Measurements from ENCODE around the gene ADH7. TPM values are rescaled to one million over a fixed set of nuclear protein-coding genes. Genes with fewer than 3 reads are reported as not detected.

Gene ADH7
- total RNA-seq, 1 experiment from 2014 or later = not detected

DNA sequence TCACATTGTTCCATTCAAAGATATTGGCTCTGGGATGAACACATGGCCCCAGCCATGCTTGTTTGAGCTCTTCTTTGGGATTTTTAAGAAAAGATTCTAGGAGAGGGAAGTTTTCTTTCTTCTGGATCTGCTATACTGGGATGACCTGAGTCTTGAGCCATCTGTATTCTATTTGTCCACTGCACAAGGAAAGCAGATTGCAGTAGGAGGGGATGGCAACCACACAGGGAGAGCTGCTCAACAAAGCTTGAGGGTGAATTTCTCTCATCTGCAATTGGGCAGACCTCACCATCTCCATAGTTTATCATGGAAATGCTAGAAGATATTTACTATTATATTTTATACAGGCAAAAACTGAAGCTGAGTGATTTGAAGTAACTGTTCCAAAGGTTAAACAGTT is 34.3 kb downstream of the ADH7 start:
- Histone ChIP-seq H3K9me2 (ENCODE audit: insufficient read depth) (no peaks in the 10 kb centered on the region), H3K4me2 (ENCODE audit: low read length) (no peak overlapping the region), H2AFZ (ENCODE audit: low read depth, low read length, poor library complexity, severe bottlenecking) (no peak overlapping the region), H3K4me3 (replicated peaks in 1 of 2; ENCODE audit: low read depth in 1 of 2, low read length in 2 of 2) (no peak overlapping the region), H3K9ac (ENCODE audit: low read length) (no peak overlapping the region), H4K20me1 (ENCODE audit: insufficient read depth) (no peaks in the 10 kb centered on the region), H3K27me3 (ENCODE audit: insufficient read depth, low read length) (no peaks in the 10 kb centered on the region), H3K9me3 (ENCODE audit: control insufficient read depth in 1 of 2, insufficient read depth in 1 of 2, low read depth in 1 of 2, low read length in 2 of 2) (no peaks in the 10 kb centered on the region), H3K79me2 (ENCODE audit: insufficient read depth, low read length) (no peaks in the 10 kb centered on the region), H3K36me3 (ENCODE audit: control insufficient read depth in 1 of 2, insufficient read depth in 2 of 2, low read length in 2 of 2) (no peaks in the 10 kb centered on the region), H3K27ac (ENCODE audit: low read depth, low read length) (no peak overlapping the region), H3K4me1 (ENCODE audit: control insufficient read depth in 1 of 2, insufficient read depth in 2 of 2, low read length in 2 of 2) (peaks cover 0 to 9% of the 10 kb centered on the region in 2 experiments; a peak in 1 of 4 replicates)
- ATAC-seq (no peak), DNase-seq (ENCODE audit: low read depth, low spot score) (no peak)
- TF ChIP-seq POLR2A (IDR thresholded peaks at IDR 0.05; ENCODE audit: borderline replicate concordance, extremely low read depth, insufficient read depth, insufficient read length) (no peak), SIN3A (IDR thresholded peaks at IDR 0.05; ENCODE audit: low read depth) (no peak), SP1 (IDR thresholded peaks at IDR 0.05; ENCODE audit: low read depth) (no peak), ZFX (IDR thresholded peaks at IDR 0.05) (no peak), SRF (IDR thresholded peaks at IDR 0.05; ENCODE audit: low read depth) (no peak), EZH2 (IDR thresholded peaks at IDR 0.05) (no peak), RAD21 (IDR thresholded peaks at IDR 0.05; ENCODE audit: low read depth) (no peak), ELF1 (IDR thresholded peaks at IDR 0.05; ENCODE audit: borderline replicate concordance, low read depth) (no peak), EGR1 (IDR thresholded peaks at IDR 0.05; ENCODE audit: low read depth) (no peak), YY1 (IDR thresholded peaks at IDR 0.05; ENCODE audit: extremely low read depth, insufficient replicate concordance, low read depth, low read length) (no peak), TCF7L2 (IDR thresholded peaks at IDR 0.05; ENCODE audit: borderline replicate concordance, extremely low read depth, insufficient read depth, insufficient read length) (no peak), CBX3 (IDR thresholded peaks at IDR 0.05; ENCODE audit: low read depth) (no peak), JUND (IDR thresholded peaks at IDR 0.05) (no peak), POLR2AphosphoS5 (IDR thresholded peaks at IDR 0.05; ENCODE audit: low read depth, low read length) (no peak), CEBPB (IDR thresholded peaks at IDR 0.05; ENCODE audit: low read depth) (no peak)
- TF ChIP-seq, protein P1, sequence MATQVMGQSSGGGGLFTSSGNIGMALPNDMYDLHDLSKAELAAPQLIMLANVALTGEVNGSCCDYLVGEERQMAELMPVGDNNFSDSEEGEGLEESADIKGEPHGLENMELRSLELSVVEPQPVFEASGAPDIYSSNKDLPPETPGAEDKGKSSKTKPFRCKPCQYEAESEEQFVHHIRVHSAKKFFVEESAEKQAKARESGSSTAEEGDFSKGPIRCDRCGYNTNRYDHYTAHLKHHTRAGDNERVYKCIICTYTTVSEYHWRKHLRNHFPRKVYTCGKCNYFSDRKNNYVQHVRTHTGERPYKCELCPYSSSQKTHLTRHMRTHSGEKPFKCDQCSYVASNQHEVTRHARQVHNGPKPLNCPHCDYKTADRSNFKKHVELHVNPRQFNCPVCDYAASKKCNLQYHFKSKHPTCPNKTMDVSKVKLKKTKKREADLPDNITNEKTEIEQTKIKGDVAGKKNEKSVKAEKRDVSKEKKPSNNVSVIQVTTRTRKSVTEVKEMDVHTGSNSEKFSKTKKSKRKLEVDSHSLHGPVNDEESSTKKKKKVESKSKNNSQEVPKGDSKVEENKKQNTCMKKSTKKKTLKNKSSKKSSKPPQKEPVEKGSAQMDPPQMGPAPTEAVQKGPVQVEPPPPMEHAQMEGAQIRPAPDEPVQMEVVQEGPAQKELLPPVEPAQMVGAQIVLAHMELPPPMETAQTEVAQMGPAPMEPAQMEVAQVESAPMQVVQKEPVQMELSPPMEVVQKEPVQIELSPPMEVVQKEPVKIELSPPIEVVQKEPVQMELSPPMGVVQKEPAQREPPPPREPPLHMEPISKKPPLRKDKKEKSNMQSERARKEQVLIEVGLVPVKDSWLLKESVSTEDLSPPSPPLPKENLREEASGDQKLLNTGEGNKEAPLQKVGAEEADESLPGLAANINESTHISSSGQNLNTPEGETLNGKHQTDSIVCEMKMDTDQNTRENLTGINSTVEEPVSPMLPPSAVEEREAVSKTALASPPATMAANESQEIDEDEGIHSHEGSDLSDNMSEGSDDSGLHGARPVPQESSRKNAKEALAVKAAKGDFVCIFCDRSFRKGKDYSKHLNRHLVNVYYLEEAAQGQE (IDR thresholded peaks at IDR 0.05; ENCODE audit: low read depth) = no peak
- TF ChIP-seq, protein P2, sequence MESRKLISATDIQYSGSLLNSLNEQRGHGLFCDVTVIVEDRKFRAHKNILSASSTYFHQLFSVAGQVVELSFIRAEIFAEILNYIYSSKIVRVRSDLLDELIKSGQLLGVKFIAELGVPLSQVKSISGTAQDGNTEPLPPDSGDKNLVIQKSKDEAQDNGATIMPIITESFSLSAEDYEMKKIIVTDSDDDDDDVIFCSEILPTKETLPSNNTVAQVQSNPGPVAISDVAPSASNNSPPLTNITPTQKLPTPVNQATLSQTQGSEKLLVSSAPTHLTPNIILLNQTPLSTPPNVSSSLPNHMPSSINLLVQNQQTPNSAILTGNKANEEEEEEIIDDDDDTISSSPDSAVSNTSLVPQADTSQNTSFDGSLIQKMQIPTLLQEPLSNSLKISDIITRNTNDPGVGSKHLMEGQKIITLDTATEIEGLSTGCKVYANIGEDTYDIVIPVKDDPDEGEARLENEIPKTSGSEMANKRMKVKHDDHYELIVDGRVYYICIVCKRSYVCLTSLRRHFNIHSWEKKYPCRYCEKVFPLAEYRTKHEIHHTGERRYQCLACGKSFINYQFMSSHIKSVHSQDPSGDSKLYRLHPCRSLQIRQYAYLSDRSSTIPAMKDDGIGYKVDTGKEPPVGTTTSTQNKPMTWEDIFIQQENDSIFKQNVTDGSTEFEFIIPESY (IDR thresholded peaks at IDR 0.05; ENCODE audit: extremely low read depth, insufficient replicate concordance, low read length) = no peak
- TF ChIP-seq, protein P3, sequence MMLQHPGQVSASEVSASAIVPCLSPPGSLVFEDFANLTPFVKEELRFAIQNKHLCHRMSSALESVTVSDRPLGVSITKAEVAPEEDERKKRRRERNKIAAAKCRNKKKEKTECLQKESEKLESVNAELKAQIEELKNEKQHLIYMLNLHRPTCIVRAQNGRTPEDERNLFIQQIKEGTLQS (IDR thresholded peaks at IDR 0.05) = no peak
- TF ChIP-seq, protein P4, sequence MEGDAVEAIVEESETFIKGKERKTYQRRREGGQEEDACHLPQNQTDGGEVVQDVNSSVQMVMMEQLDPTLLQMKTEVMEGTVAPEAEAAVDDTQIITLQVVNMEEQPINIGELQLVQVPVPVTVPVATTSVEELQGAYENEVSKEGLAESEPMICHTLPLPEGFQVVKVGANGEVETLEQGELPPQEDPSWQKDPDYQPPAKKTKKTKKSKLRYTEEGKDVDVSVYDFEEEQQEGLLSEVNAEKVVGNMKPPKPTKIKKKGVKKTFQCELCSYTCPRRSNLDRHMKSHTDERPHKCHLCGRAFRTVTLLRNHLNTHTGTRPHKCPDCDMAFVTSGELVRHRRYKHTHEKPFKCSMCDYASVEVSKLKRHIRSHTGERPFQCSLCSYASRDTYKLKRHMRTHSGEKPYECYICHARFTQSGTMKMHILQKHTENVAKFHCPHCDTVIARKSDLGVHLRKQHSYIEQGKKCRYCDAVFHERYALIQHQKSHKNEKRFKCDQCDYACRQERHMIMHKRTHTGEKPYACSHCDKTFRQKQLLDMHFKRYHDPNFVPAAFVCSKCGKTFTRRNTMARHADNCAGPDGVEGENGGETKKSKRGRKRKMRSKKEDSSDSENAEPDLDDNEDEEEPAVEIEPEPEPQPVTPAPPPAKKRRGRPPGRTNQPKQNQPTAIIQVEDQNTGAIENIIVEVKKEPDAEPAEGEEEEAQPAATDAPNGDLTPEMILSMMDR (IDR thresholded peaks at IDR 0.05 in 2 of 3, conservative IDR thresholded peaks at IDR 0.05 in 1 of 3; ENCODE audit: borderline replicate concordance in 1 of 3, insufficient read depth in 1 of 3, low read depth in 2 of 3, low read length in 2 of 3) = no peak
- CTCF ChIA-PET = interaction anchor here (1.0 kb wide), 1 partner anchor 62 kb away, joined by 3 read pairs; no protein-coding TSS in a partner anchor
- intact Hi-C loops (cut with micrococcal nuclease) = no loop called here
- no TSS peak for BruUV-seq (replicated peaks)
- POLR2A ChIA-PET = no interaction called here
- RAD21 ChIA-PET (ENCODE audit: low non-redundant PET in 1 of 2, low total read pairs in 2 of 2, uncharacterized antibody in 2 of 2, unreplicated experiment in 2 of 2) = no interaction called here

All from HCT116 (cell line).